Natural killer cell treated with Interleukin-12 subunit alpha and Interleukin-12 subunit beta and Interleukin-15 and Interleukin-18, amount 100 ng/mL, for 72 hours (primary cell): Measurements from ENCODE around the gene PHRF1. TPM values are rescaled to one million over a fixed set of nuclear protein-coding genes. Genes with fewer than 3 reads are reported as not detected.
"Not testable (repeated sequence)": the region's sequence is repeated elsewhere in the genome, so short reads cannot be mapped to it uniquely, and the experiment has no call there.

Source experiments
- ATAC-seq, 2 donors: fragments of 150-1000 bp; cut with Tn5 transposase in 1 of 2; sonication (Bioruptor Pico), chemical (Tn5 transposase) in 1 of 2; 2 replicates each; pipeline ENCODE4 v1.10.0; 2021
- DNase-seq: peaks from one replicate; pipeline ENCODE4 v3.0.0; 2022; ENCODE audit warnings: low spot score
- H3K27ac Mint-ChIP-seq, 2 donors: 1 replicate in 1 of 2; 2 replicates in 1 of 2; pipeline ENCODE4 v1.8.0; 2022; ENCODE audit warnings: mixed read lengths in 2 of 2, mild to moderate bottlenecking in 1 of 2, moderate library complexity in 1 of 2
- H3K27me3 Mint-ChIP-seq, 2 donors: 1 replicate in 1 of 2; 2 replicates in 1 of 2; pipeline ENCODE4 v1.8.0; 2022; ENCODE audit warnings: mixed read lengths in 2 of 2
- H3K36me3 Mint-ChIP-seq: one replicate; pipeline ENCODE4 v1.8.0; 2022; ENCODE audit warnings: mixed read lengths
- H3K4me1 Mint-ChIP-seq, 2 donors: 1 replicate in 1 of 2; 2 replicates in 1 of 2; pipeline ENCODE4 v1.8.0; 2022; ENCODE audit warnings: low read depth in 2 of 2, mixed read lengths in 2 of 2, mild to moderate bottlenecking in 1 of 2
- H3K4me3 Mint-ChIP-seq: one replicate; pipeline ENCODE4 v1.8.0; 2022; ENCODE audit warnings: mixed read lengths
- H3K9me3 Mint-ChIP-seq: 2 replicates; pipeline ENCODE4 v1.8.0; 2022; ENCODE audit warnings: mixed read lengths
- total RNA-seq, 2 donors: library from RNA; stranded (reverse); gene quantifications; one replicate each; pipeline ENCODE4 v1.2.3, GENCODE V29; 2022

PHRF1 gene
- total RNA-seq, 2 donors from 2014 or later, result 49.2 to 85.7 TPM

DNA sequence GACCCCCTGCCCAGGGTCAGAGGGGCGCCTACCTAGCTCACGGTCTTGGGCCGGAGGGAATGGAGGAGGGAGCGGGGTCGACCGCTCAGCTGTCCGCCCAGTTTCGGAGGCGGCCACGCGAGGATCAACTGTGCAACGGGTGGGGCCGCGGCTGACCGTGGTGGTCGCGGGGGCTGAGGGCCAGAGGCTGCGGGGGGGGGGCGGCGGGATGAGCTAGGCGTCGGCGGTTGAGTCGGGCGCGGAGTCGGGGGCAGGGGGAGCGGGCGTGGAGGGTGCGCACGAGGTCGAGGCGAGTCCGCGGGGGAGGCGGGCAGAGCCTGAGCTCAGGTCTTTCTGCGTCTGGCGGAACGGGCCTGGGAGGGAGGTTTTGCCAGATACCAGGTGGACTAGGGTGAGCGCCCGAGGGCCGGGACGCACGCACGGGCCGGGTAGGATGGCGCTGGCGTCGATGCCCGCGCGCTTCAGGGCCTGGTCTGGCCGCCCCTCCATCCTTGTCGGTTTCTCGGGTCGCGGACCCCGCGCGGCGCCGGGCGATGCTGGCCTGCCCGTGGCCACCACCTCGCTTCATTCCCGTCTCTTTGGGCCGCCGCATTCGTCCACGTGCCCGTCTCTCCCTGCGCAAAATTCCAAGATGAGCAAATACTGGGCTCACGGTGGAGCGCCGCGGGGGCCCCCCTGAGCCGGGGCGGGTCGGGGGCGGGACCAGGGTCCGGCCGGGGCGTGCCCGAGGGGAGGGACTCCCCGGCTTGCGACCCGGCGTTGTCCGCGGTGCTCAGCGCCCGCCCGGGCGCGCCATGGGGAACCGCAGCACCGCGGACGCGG is 60.5 kb downstream of the PHRF1 start, which contains the start of gene DRD4:
TSS of gene DRD4 (plus strand) at position 759 of the 822 bp plus-strand sequence. CDS start at position 795, 36 bp downstream.
- Mint-ChIP-seq H3K9me3 (no peaks in the 10 kb centered on the region), H3K4me3 (no peak within 1 kb of the TSS), H3K27me3 (peaks cover 20 to 22% of the 10 kb centered on the region in 2 donors), H3K4me1 (peaks cover 0 to 7% of the 10 kb centered on the region in 2 donors), H3K36me3 (no peaks in the 10 kb centered on the region), H3K27ac (no peak within 1 kb of the TSS)
- DNase-seq, result no peak
- ATAC-seq, result peak; percentile 3 to 54

GRCh38 chr11:637333-637592 is 61.0 kb downstream of the PHRF1 start:
- peaks cover 20 to 22% of the 10 kb centered on the region in 2 donors for H3K27me3 Mint-ChIP-seq
- no peaks in the 10 kb centered on the region for H3K9me3 Mint-ChIP-seq
- H3K27ac Mint-ChIP-seq, result no peak overlapping the region
- ATAC-seq (peak in 1 of 2 donors; percentile 2), DNase-seq (no peak)
- H3K36me3 Mint-ChIP-seq, result no peaks in the 10 kb centered on the region
- no peak overlapping the region for H3K4me3 Mint-ChIP-seq
- peaks cover 0 to 7% of the 10 kb centered on the region in 2 donors for H3K4me1 Mint-ChIP-seq

GRCh38 chr11:637593-638521 is 61.6 kb downstream of the PHRF1 start:
- ATAC-seq (no peak), DNase-seq (no peak)
- no peaks in the 10 kb centered on the region for H3K9me3 Mint-ChIP-seq
- no peak overlapping the region for H3K27ac Mint-ChIP-seq
- no peaks in the 10 kb centered on the region for H3K36me3 Mint-ChIP-seq
- peaks cover 0 to 7% of the 10 kb centered on the region in 2 donors for H3K4me1 Mint-ChIP-seq
- no peak overlapping the region for H3K4me3 Mint-ChIP-seq
- H3K27me3 Mint-ChIP-seq, result peaks cover 20 to 22% of the 10 kb centered on the region in 2 donors

GRCh38 chr11:638631-639331 is 62.5 kb downstream of the PHRF1 start:
- Mint-ChIP-seq H3K4me1 (peaks cover 0 to 7% of the 10 kb centered on the region in 2 donors), H3K27ac (no peak overlapping the region), H3K9me3 (no peaks in the 10 kb centered on the region), H3K27me3 (peaks cover 20 to 22% of the 10 kb centered on the region in 2 donors), H3K36me3 (no peaks in the 10 kb centered on the region), H3K4me3 (no peak overlapping the region)
- no peak for ATAC-seq
- no peak for DNase-seq

DNA sequence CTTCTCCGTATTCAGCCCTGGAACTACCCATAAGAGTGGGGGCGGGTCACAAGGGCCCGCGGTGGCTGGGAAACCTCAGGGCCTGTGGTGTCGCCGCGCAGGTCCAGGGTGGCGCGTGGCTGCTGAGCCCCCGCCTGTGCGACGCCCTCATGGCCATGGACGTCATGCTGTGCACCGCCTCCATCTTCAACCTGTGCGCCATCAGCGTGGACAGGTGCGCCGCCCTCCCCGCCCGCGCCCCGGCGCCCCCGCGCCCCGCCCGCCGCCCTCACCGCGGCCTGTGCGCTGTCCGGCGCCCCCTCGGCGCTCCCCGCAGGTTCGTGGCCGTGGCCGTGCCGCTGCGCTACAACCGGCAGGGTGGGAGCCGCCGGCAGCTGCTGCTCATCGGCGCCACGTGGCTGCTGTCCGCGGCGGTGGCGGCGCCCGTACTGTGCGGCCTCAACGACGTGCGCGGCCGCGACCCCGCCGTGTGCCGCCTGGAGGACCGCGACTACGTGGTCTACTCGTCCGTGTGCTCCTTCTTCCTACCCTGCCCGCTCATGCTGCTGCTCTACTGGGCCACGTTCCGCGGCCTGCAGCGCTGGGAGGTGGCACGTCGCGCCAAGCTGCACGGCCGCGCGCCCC is 63.2 kb downstream of the PHRF1 start:
- ATAC-seq, result no peak
- Mint-ChIP-seq H3K4me1 (peaks cover 0 to 7% of the 10 kb centered on the region in 2 donors), H3K27ac (no peak overlapping the region), H3K36me3 (no peaks in the 10 kb centered on the region), H3K9me3 (no peaks in the 10 kb centered on the region), H3K4me3 (no peak overlapping the region), H3K27me3 (peaks cover 20 to 22% of the 10 kb centered on the region in 2 donors)
- no peak for DNase-seq

DNA sequence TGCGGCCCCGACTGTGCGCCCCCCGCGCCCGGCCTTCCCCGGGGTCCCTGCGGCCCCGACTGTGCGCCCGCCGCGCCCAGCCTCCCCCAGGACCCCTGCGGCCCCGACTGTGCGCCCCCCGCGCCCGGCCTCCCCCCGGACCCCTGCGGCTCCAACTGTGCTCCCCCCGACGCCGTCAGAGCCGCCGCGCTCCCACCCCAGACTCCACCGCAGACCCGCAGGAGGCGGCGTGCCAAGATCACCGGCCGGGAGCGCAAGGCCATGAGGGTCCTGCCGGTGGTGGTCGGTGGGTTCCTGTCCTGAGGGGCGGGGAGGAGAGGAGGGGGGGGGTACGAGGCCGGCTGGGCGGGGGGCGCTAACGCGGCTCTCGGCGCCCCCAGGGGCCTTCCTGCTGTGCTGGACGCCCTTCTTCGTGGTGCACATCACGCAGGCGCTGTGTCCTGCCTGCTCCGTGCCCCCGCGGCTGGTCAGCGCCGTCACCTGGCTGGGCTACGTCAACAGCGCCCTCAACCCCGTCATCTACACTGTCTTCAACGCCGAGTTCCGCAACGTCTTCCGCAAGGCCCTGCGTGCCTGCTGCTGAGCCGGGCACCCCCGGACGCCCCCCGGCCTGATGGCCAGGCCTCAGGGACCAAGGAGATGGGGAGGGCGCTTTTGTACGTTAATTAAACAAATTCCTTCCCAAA is 63.9 kb downstream of the PHRF1 start:
- Mint-ChIP-seq H3K4me1 (peaks cover 0 to 7% of the 10 kb centered on the region in 2 donors), H3K36me3 (no peaks in the 10 kb centered on the region), H3K27me3 (peaks cover 19 to 22% of the 10 kb centered on the region in 2 donors), H3K4me3 (no peak overlapping the region), H3K27ac (no peak overlapping the region), H3K9me3 (no peaks in the 10 kb centered on the region)
- peak; percentile 54 for DNase-seq
- no peak for ATAC-seq

- Mint-ChIP-seq H3K4me3 (no peak overlapping the region), H3K9me3 (no peaks in the 10 kb centered on the region), H3K36me3 (no peaks in the 10 kb centered on the region), H3K4me1 (peaks cover 0 to 7% of the 10 kb centered on the region in 2 donors), H3K27ac (no peak overlapping the region), H3K27me3 (peaks cover 11 to 14% of the 10 kb centered on the region in 2 donors)
- ATAC-seq (no peak), DNase-seq (peak; percentile 44)
Observed at GRCh38 chr11:641806-642370, 65.6 kb downstream of the PHRF1 start.

DNA sequence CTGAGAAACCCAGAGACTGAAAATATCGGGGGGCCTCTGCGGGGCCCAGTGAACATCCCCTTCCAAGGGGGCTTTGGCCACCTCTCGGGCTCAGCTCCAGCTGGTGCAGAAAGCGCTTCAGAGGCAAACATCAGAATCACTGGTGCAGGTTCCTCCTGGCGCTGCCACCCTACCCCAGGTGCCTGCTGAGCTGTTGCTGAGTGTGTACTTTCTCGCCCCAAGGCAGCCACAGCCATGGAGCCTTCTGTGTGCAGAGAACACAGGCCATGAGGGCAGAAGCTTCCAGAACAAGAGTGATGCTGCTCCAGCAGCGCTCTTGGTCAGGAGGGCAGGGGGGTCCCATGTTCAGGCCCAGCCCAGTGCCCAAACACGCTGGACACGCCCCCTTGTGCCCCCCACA is 67.1 kb downstream of the PHRF1 start:
- H3K4me1 Mint-ChIP-seq, result peaks cover 0 to 3% of the 10 kb centered on the region in 2 donors
- H3K27me3 Mint-ChIP-seq, result peaks cover 6 to 7% of the 10 kb centered on the region in 2 donors
- H3K9me3 Mint-ChIP-seq, result no peaks in the 10 kb centered on the region
- ATAC-seq, result no peak
- H3K4me3 Mint-ChIP-seq, result no peak overlapping the region
- DNase-seq, result no peak
- H3K27ac Mint-ChIP-seq, result no peak overlapping the region
- no peaks in the 10 kb centered on the region for H3K36me3 Mint-ChIP-seq

- ATAC-seq, result no peak
Observed at GRCh38 chr11:643849-644738, 67.8 kb downstream of the PHRF1 start.

GRCh38 chr11:645536-645935 is 69.3 kb downstream of the PHRF1 start:
- Mint-ChIP-seq H3K4me1 (peaks cover 0 to under 1% of the 10 kb centered on the region in 2 donors), H3K27ac (no peak overlapping the region), H3K4me3 (no peak overlapping the region), H3K27me3 (no peaks in the 10 kb centered on the region), H3K36me3 (no peaks in the 10 kb centered on the region), H3K9me3 (no peaks in the 10 kb centered on the region)
- no peak for ATAC-seq
- no peak for DNase-seq

More at GRCh38 chr11:643849-644738, 67.8 kb downstream of the PHRF1 start:
- H3K9me3 Mint-ChIP-seq, result no peaks in the 10 kb centered on the region
- H3K4me1 Mint-ChIP-seq, result peaks cover 0 to 3% of the 10 kb centered on the region in 2 donors
- DNase-seq, result peak; percentile 47
- peaks cover 0 to 3% of the 10 kb centered on the region in 2 donors for H3K27me3 Mint-ChIP-seq
- H3K4me3 Mint-ChIP-seq, result no peak overlapping the region
- H3K27ac Mint-ChIP-seq, result no peak overlapping the region
- no peaks in the 10 kb centered on the region for H3K36me3 Mint-ChIP-seq

- Mint-ChIP-seq H3K27me3 (no peaks in the 10 kb centered on the region), H3K27ac (no peak overlapping the region), H3K9me3 (no peaks in the 10 kb centered on the region), H3K4me3 (no peak overlapping the region), H3K36me3 (no peaks in the 10 kb centered on the region), H3K4me1 (no peaks in the 10 kb centered on the region)
- no peak for DNase-seq
- no peak for ATAC-seq
Observed at GRCh38 chr11:646214-646613, 69.9 kb downstream of the PHRF1 start.

DNA sequence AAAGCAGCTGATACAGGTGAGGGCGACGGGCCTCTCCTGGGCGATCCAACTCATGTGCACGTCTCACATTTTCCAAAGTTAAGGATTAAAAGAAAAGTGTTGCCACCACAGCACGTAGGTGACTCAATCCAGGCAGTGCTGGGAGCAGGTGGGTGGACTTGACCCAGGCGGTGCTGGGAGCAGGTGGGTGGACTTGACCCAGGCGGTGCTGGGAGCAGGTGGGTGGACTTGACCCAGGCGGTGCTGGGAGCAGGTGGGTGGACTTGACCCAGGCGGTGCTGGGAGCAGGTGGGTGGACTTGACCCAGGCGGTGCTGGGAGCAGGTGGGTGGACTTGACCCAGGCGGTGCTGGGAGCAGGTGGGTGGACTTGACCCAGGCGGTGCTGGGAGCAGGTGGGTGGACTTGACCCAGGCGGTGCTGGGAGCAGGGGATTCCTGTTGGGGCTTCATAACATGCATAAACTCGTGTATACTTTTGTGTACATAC is 71.4 kb downstream of the PHRF1 start:
- H3K4me3 Mint-ChIP-seq, ATAC-seq, H3K27ac Mint-ChIP-seq, H3K9me3 Mint-ChIP-seq, H3K4me1 Mint-ChIP-seq, H3K36me3 Mint-ChIP-seq, DNase-seq, H3K27me3 Mint-ChIP-seq: not testable (repeated sequence)
